Glutamatergic neuron (in vitro differentiated cells): ENCODE data around the gene MID1. TPM values are rescaled to one million over a fixed set of nuclear protein-coding genes. Genes with fewer than 3 reads are reported as not detected.

Source experiments
- DNase-seq: peaks from one replicate; pipeline ENCODE4 v3.0.0; 2022
- H3K27ac Mint-ChIP-seq: one replicate; pipeline ENCODE4 v1.8.0; 2020; ENCODE audit warnings: mild to moderate bottlenecking, mixed read lengths, inconsistent platforms; ENCODE audit not compliant: unreplicated experiment
- H3K27me3 Mint-ChIP-seq: one replicate; pipeline ENCODE4 v1.8.0; 2020; ENCODE audit warnings: mild to moderate bottlenecking, moderate library complexity, mixed read lengths, inconsistent platforms; ENCODE audit not compliant: unreplicated experiment
- H3K36me3 Mint-ChIP-seq: one replicate; pipeline ENCODE4 v1.8.0; 2020; ENCODE audit warnings: mild to moderate bottlenecking, mixed read lengths, inconsistent platforms; ENCODE audit not compliant: unreplicated experiment
- H3K4me1 Mint-ChIP-seq: one replicate; pipeline ENCODE4 v1.8.0; 2020; ENCODE audit warnings: mild to moderate bottlenecking, low read depth, mixed read lengths, inconsistent platforms; ENCODE audit not compliant: unreplicated experiment
- H3K4me3 Mint-ChIP-seq: one replicate; pipeline ENCODE4 v1.8.0; 2020; ENCODE audit warnings: mild to moderate bottlenecking, mixed read lengths, inconsistent platforms; ENCODE audit not compliant: unreplicated experiment
- H3K9me3 Mint-ChIP-seq: one replicate; pipeline ENCODE4 v1.8.0; 2020; ENCODE audit warnings: mild to moderate bottlenecking, moderate library complexity, mixed read lengths, inconsistent platforms; ENCODE audit not compliant: unreplicated experiment
- CTCF ChIP-seq: fragments of 200-600 bp; sonication (generic); IDR thresholded peaks from one replicate; pipeline ENCODE4 v1.5.0; 2021; ENCODE audit not compliant: partially characterized antibody, unreplicated experiment
- total RNA-seq: library from RNA; stranded (reverse); fragmentation: NEBNext Ultra II Directional; extraction: Animal tissue kit (Norgen Biotek cat#: 25700); gene quantifications from one replicate; pipeline ENCODE4 v1.2.1, GENCODE V29; 2021; ENCODE audit not compliant: unreplicated experiment

MID1 gene
- total RNA-seq, 1 donor from 2014 or later: 9.2 TPM

DNA sequence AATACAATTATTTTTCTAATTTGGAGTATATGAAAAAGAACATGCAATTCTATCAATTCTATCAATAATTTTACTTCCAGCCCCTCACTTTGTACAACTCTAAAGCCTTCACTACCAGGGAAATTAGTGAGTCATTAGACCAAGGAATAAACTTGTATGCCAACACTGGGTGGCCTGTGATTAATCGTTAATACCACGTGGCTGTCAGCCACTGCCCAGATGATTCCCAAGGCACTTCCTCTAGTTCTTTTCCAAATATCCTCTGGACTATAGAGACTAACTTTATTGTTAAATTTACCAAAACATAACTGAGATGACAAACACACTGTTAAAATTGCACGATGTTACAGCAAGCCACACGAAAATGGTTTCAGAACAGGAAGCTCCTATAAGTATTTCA, 45.7 kb downstream of the MID1 start:
- no peak overlapping the region for H3K4me3 Mint-ChIP-seq

DNA sequence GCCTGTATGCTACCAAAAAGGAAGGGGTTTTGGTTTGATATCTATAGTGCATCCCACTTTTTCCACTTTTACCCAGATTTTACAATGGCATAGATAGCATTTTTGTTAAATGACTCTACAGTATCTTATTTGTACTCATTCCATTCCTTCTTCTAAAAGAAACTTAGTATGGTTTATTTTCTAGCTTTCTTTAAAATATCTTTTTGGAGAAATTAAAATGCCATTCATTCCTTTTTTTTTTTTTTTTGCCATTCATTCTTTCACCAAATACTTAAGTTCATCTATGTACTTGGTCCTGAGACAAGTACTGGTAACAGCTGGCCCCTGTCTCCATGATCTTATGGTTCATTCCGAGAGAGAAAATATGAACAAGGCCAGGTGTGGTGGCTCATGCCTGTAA, 49.1 kb downstream of the MID1 start:
- H3K4me1 Mint-ChIP-seq: peaks cover 5% of the 10 kb centered on the region
- H3K27me3 Mint-ChIP-seq: peaks cover 3% of the 10 kb centered on the region
- TF ChIP-seq CTCF: no peak
- H3K4me3 Mint-ChIP-seq: no peak overlapping the region
- peaks cover 3% of the 10 kb centered on the region for H3K9me3 Mint-ChIP-seq
- no peak for DNase-seq
- no peaks in the 10 kb centered on the region for H3K36me3 Mint-ChIP-seq
- no peak overlapping the region for H3K27ac Mint-ChIP-seq

More for the DNA sequence above, 45.7 kb downstream of the MID1 start:
- Mint-ChIP-seq H3K4me1 (peaks cover 10% of the 10 kb centered on the region), H3K36me3 (no peaks in the 10 kb centered on the region), H3K27ac (no peak overlapping the region), H3K27me3 (peaks cover 3% of the 10 kb centered on the region), H3K9me3 (peaks cover 3% of the 10 kb centered on the region)
- no peak for TF ChIP-seq CTCF
- DNase-seq: no peak

GRCh38 chrX:10570601-10571000, 49.8 kb downstream of the MID1 start:
- H3K9me3 Mint-ChIP-seq: peaks cover 3% of the 10 kb centered on the region
- no peaks in the 10 kb centered on the region for H3K36me3 Mint-ChIP-seq
- H3K4me3 Mint-ChIP-seq: no peak overlapping the region
- H3K4me1 Mint-ChIP-seq: peaks cover 3% of the 10 kb centered on the region
- TF ChIP-seq CTCF: no peak
- no peak overlapping the region for H3K27ac Mint-ChIP-seq
- DNase-seq: no peak
- H3K27me3 Mint-ChIP-seq: peaks cover 3% of the 10 kb centered on the region

- no peak for DNase-seq
- peaks cover 3% of the 10 kb centered on the region for H3K27me3 Mint-ChIP-seq
- peaks cover 1% of the 10 kb centered on the region for H3K4me1 Mint-ChIP-seq
- H3K36me3 Mint-ChIP-seq: no peaks in the 10 kb centered on the region
- H3K27ac Mint-ChIP-seq: no peak overlapping the region
- TF ChIP-seq CTCF: no peak
- H3K9me3 Mint-ChIP-seq: peaks cover 3% of the 10 kb centered on the region
- H3K4me3 Mint-ChIP-seq: no peak overlapping the region
Measured at GRCh38 chrX:10569946-10570345, 50.4 kb downstream of the MID1 start.

- no peak for DNase-seq
- no peak for TF ChIP-seq CTCF
- H3K4me1 Mint-ChIP-seq: peaks cover 1% of the 10 kb centered on the region
- H3K27me3 Mint-ChIP-seq: peaks cover 1% of the 10 kb centered on the region
- no peak overlapping the region for H3K4me3 Mint-ChIP-seq
- H3K27ac Mint-ChIP-seq: no peak overlapping the region
- peaks cover 3% of the 10 kb centered on the region for H3K9me3 Mint-ChIP-seq
- no peaks in the 10 kb centered on the region for H3K36me3 Mint-ChIP-seq
Measured at GRCh38 chrX:10568428-10568827, 52.0 kb downstream of the MID1 start.
